ENCODE data around the gene CCKAR. TPM values are rescaled to one million over a fixed set of nuclear protein-coding genes. Genes with fewer than 3 reads are reported as not detected.

The CCKAR gene
- total RNA-seq, 2 experiments from 2014 or later, result not detected

DNA sequence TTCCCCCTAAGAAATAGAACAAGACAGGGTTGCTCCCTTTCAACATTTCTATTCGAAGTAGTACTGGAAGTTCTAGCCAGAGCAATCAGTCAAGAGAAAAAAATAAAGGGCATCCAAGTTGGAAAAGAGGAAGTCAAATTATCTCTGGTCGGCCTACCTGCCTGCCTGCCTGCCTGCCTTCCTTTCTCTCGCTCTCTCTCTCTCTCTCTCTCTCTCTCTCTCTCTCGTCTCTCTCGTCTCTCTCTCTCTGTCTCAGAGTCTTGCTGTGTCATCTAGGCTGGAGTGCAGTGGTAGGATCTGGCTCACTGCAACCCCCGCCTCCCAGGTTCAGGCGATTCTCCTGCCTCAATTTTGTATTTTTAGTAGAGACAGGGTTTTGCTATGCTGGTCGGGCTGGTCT lies 42.9 kb downstream of the CCKAR start:
- BruUV-seq (replicated peaks), result no TSS peak
- intact Hi-C loops (cut with micrococcal nuclease; ENCODE audit: unreplicated experiment), result no loop called here
- H3K9me2 ChIP-seq (ENCODE audit: insufficient read depth, low read length), result no peaks in the 10 kb centered on the region

DNA sequence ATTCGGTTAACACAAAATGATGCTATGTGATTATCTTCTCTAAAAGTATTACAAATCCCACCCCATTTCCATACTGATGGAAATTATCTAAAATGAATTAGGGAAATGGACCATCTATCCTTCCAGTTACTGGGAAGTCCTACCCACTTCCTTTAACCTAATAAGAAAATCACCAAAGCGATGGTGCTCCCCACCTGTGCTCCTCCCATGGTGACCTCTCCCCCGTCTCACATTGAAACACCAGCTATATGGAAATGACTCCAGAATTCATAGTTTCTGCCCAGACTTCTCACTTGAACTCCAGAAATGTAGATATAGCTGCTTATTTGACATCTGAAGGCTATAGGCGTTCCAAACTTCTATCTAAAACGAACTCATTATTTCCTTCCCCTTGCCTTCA lies 48.5 kb downstream of the CCKAR start:
- Histone ChIP-seq H2AFZ (ENCODE audit: low read length) (no peak overlapping the region), H3K4me3 (ENCODE audit: low read depth, low read length, poor library complexity, severe bottlenecking) (no peak overlapping the region), H3K9me3 (ENCODE audit: low read length) (no peaks in the 10 kb centered on the region), H3K36me3 (ENCODE audit: insufficient read depth, low read length) (no peaks in the 10 kb centered on the region), H3K9me2 (ENCODE audit: insufficient read depth, low read length) (no peaks in the 10 kb centered on the region), H4K20me1 (ENCODE audit: insufficient read depth, low read length) (no peaks in the 10 kb centered on the region), H3K4me1 (ENCODE audit: insufficient read depth, low read length, poor library complexity, severe bottlenecking) (no peaks in the 10 kb centered on the region), H3K79me2 (ENCODE audit: insufficient read depth, low read depth, low read length) (no peaks in the 10 kb centered on the region), H3K4me2 (ENCODE audit: low read length) (no peak overlapping the region), H3K27ac (ENCODE audit: low read depth, low read length, poor library complexity, severe bottlenecking) (no peak overlapping the region)
- ChIA-PET CTCF (ENCODE audit: unreplicated experiment) (no interaction called here), POLR2A (no interaction called here)
- TF ChIP-seq, protein P1, sequence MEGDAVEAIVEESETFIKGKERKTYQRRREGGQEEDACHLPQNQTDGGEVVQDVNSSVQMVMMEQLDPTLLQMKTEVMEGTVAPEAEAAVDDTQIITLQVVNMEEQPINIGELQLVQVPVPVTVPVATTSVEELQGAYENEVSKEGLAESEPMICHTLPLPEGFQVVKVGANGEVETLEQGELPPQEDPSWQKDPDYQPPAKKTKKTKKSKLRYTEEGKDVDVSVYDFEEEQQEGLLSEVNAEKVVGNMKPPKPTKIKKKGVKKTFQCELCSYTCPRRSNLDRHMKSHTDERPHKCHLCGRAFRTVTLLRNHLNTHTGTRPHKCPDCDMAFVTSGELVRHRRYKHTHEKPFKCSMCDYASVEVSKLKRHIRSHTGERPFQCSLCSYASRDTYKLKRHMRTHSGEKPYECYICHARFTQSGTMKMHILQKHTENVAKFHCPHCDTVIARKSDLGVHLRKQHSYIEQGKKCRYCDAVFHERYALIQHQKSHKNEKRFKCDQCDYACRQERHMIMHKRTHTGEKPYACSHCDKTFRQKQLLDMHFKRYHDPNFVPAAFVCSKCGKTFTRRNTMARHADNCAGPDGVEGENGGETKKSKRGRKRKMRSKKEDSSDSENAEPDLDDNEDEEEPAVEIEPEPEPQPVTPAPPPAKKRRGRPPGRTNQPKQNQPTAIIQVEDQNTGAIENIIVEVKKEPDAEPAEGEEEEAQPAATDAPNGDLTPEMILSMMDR (conservative IDR thresholded peaks at IDR 0.05; ENCODE audit: low read length), result no peak
- no peak for TF ChIP-seq EZH2phosphoT487 (IDR thresholded peaks at IDR 0.05; ENCODE audit: borderline replicate concordance, low read depth, low read length)
- no peak for DNase-seq (ENCODE audit: low spot score)
- BruUV-seq (replicated peaks), result no TSS peak
- intact Hi-C loops (cut with micrococcal nuclease; ENCODE audit: unreplicated experiment), result loop anchor here (5.0 kb wide), 1 partner anchor 586 kb away; no protein-coding TSS in a partner anchor

More for the DNA sequence above, 42.9 kb downstream of the CCKAR start:
- H2AFZ ChIP-seq (ENCODE audit: low read length), result no peak overlapping the region
- ChIA-PET CTCF (ENCODE audit: unreplicated experiment) (no interaction called here), POLR2A (no interaction called here)
- TF ChIP-seq EZH2phosphoT487 (IDR thresholded peaks at IDR 0.05; ENCODE audit: borderline replicate concordance, low read depth, low read length), result no peak
- TF ChIP-seq, protein P1 (conservative IDR thresholded peaks at IDR 0.05; ENCODE audit: low read length), result no peak
- no peak for DNase-seq (ENCODE audit: low spot score)
- H4K20me1 ChIP-seq (ENCODE audit: insufficient read depth, low read length), result no peaks in the 10 kb centered on the region
- H3K36me3 ChIP-seq (ENCODE audit: insufficient read depth, low read length), result no peaks in the 10 kb centered on the region
- no peak overlapping the region for H3K4me3 ChIP-seq (ENCODE audit: low read depth, low read length, poor library complexity, severe bottlenecking)
- no peak overlapping the region for H3K4me2 ChIP-seq (ENCODE audit: low read length)
- no peaks in the 10 kb centered on the region for H3K79me2 ChIP-seq (ENCODE audit: insufficient read depth, low read depth, low read length)
- no peaks in the 10 kb centered on the region for H3K9me3 ChIP-seq (ENCODE audit: low read length)
- H3K27ac ChIP-seq (ENCODE audit: low read depth, low read length, poor library complexity, severe bottlenecking), result no peak overlapping the region
- no peaks in the 10 kb centered on the region for H3K4me1 ChIP-seq (ENCODE audit: insufficient read depth, low read length, poor library complexity, severe bottlenecking)

DNA sequence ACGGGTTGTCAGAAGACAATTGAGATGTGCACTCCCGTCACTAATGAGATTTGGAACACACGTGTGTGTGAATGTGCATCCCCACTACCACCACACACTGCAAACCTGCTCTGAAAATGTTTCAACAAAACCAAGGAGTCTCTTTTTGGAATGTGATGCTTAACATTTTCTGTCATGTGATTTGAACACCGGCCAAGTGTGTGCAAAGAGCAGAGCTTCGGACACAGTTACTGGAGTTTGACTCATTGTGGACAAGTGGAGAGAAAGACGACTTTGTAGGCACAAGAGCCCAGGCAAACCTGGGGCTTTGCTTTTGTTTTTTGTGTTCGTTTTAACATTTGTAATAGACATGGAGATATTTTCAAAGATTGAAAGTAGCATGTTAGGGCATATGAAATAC lies 49.2 kb downstream of the CCKAR start:
- TF ChIP-seq, protein P1 (conservative IDR thresholded peaks at IDR 0.05; ENCODE audit: low read length), result no peak
- no peak for TF ChIP-seq EZH2phosphoT487 (IDR thresholded peaks at IDR 0.05; ENCODE audit: borderline replicate concordance, low read depth, low read length)
- ChIA-PET CTCF (ENCODE audit: unreplicated experiment) (no interaction called here), POLR2A (interaction anchor here (0.7 kb wide), 1 partner anchor 25 kb away, joined by 3 read pairs; no protein-coding TSS in a partner anchor)
- Histone ChIP-seq H3K9me2 (ENCODE audit: insufficient read depth, low read length) (no peaks in the 10 kb centered on the region), H3K79me2 (ENCODE audit: insufficient read depth, low read depth, low read length) (no peaks in the 10 kb centered on the region), H3K9me3 (ENCODE audit: low read length) (no peaks in the 10 kb centered on the region), H2AFZ (ENCODE audit: low read length) (no peak overlapping the region), H3K4me3 (ENCODE audit: low read depth, low read length, poor library complexity, severe bottlenecking) (no peak overlapping the region), H3K4me2 (ENCODE audit: low read length) (no peak overlapping the region), H3K4me1 (ENCODE audit: insufficient read depth, low read length, poor library complexity, severe bottlenecking) (no peaks in the 10 kb centered on the region), H3K36me3 (ENCODE audit: insufficient read depth, low read length) (no peaks in the 10 kb centered on the region), H4K20me1 (ENCODE audit: insufficient read depth, low read length) (no peaks in the 10 kb centered on the region), H3K27ac (ENCODE audit: low read depth, low read length, poor library complexity, severe bottlenecking) (no peak overlapping the region)
- intact Hi-C loops (cut with micrococcal nuclease; ENCODE audit: unreplicated experiment), result loop anchor here (5.0 kb wide), 1 partner anchor 586 kb away; no protein-coding TSS in a partner anchor
- no TSS peak for BruUV-seq (replicated peaks)
- no peak for DNase-seq (ENCODE audit: low spot score)

All from OCI-LY7 (cell line).